Mucosa of descending colon (tissue), 3 donors: ENCODE results near the gene ETS1. TPM values are rescaled to one million over a fixed set of nuclear protein-coding genes. Genes with fewer than 3 reads are reported as not detected.
A peak's percentile ranks its signal among the peaks of the same experiment; 100 is the strongest.

Experiments
- ATAC-seq: fragments of 200-7000 bp; cut with Tn5 transposase; one replicate; pipeline ENCODE4 v1.9.1; 2020; ENCODE audit warnings: mild to moderate bottlenecking, moderate library complexity
- DNase-seq, 3 donors: peaks; one replicate each; pipeline ENCODE4 v3.0.0-alpha.2; 2020
- H3K36me3 ChIP-seq: fragments of 200-600 bp; one replicate; pipeline ENCODE4 v1.8.0; 2021; ENCODE audit warnings: low read depth, mild to moderate bottlenecking
- H3K4me1 ChIP-seq: fragments of 200-600 bp; one replicate; pipeline ENCODE4 v1.8.0; 2021; ENCODE audit warnings: low read depth, mild to moderate bottlenecking
- H3K4me3 ChIP-seq: fragments of 200-600 bp; one replicate; pipeline ENCODE4 v1.8.0; 2021; ENCODE audit warnings: mild to moderate bottlenecking
- H3K9me3 ChIP-seq: fragments of 200-600 bp; one replicate; pipeline ENCODE4 v1.8.0; 2021; ENCODE audit warnings: mild to moderate bottlenecking
- intact Hi-C, 2 donors: fragments of 100-400 bp; cut with DNase I in 1 of 2; cut with micrococcal nuclease in 1 of 2; formaldehyde crosslinking; loops; one replicate each; pipeline versions ENCODE4 v1.11.0 to v1.11.1; 2022; cut with DNase I, micrococcal nuclease
- total RNA-seq, 3 donors: library from RNA; stranded (reverse); fragmentation: NEBNext Ultra II Directional in 2 of 3; extraction: Animal tissue kit (Norgen Biotek cat#: 25700) in 2 of 3; gene quantifications; one replicate each; pipeline versions ENCODE4 v1.2.1 to v1.2.4, GENCODE V29; 2021 to 2023
- TF ChIP-seq, protein P1 (sequence below): fragments of 200-600 bp; IDR thresholded peaks from one replicate; pipeline ENCODE4 v1.8.0; 2022; ENCODE audit warnings: antibody characterized with exemption, mild to moderate bottlenecking
- donor health status: DM: no; HTN: no; CAD: no; lungs with moderate emphysema.
- donor health status: DM: no; HTN: no; CAD: no.
- donor health status: DM: no; HTN: yes; CAD: no.

ETS1 gene
- total RNA-seq, 3 donors from 2014 or later, result 36.5 to 41.2 (median 38.6) TPM

DNA sequence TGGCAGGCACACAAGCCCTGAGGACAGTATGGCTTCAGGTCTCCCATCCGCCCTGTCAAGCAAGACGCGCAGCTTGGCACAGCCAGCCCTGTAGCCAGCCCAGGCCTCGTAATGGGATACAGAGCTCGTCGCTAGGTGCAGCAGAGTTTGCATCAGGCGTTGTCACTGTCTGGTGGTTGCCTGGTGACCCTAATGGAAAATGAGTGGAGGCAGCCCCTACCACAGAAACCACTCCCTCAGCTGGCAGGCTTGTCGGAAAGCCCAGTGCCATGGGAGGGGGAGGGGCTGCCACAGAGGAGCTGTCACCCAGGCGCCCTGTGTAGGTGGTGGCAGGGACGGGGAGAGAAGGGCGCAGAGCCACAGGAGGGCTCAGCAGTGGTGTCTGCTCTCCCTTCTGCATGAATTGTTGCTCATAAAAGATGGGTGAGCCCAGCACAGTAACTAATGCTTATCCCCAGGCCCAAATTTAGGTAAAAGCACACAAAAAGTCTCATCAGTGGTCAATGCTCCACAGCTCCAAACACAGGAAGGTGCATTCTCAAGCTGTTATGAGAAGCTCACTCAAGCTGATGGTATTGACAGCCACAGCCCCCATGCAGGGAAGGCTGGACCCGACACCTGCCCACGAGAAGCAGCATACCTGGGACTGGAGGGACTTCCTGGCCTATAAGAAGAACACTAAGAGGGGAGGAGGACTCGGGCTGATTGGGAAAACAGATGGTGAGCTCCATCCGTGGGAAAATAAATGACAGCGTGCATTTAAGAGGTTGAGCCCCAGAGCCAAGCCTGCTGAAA lies 164.6 kb downstream of the ETS1 start:
- Histone ChIP-seq H3K9me3 (no peaks in the 10 kb centered on the region), H3K4me3 (no peak overlapping the region), H3K4me1 (peaks cover 19% of the 10 kb centered on the region), H3K36me3 (no peaks in the 10 kb centered on the region)
- ATAC-seq, result peak; percentile 1
- peak; percentile 32 to 69 (median 48) for DNase-seq
- intact Hi-C loops, result no loop called here
- TF ChIP-seq, protein P1, sequence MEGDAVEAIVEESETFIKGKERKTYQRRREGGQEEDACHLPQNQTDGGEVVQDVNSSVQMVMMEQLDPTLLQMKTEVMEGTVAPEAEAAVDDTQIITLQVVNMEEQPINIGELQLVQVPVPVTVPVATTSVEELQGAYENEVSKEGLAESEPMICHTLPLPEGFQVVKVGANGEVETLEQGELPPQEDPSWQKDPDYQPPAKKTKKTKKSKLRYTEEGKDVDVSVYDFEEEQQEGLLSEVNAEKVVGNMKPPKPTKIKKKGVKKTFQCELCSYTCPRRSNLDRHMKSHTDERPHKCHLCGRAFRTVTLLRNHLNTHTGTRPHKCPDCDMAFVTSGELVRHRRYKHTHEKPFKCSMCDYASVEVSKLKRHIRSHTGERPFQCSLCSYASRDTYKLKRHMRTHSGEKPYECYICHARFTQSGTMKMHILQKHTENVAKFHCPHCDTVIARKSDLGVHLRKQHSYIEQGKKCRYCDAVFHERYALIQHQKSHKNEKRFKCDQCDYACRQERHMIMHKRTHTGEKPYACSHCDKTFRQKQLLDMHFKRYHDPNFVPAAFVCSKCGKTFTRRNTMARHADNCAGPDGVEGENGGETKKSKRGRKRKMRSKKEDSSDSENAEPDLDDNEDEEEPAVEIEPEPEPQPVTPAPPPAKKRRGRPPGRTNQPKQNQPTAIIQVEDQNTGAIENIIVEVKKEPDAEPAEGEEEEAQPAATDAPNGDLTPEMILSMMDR, result no peak

- H3K9me3 ChIP-seq, result no peaks in the 10 kb centered on the region
- H3K4me3 ChIP-seq, result no peak overlapping the region
- no peak for DNase-seq
- no peak for ATAC-seq
- H3K4me1 ChIP-seq, result peaks cover 19% of the 10 kb centered on the region
- intact Hi-C loops, result no loop called here
- H3K36me3 ChIP-seq, result no peaks in the 10 kb centered on the region
- TF ChIP-seq, protein P1, result no peak
Measured at GRCh38 chr11:128421577-128422330, 165.6 kb downstream of the ETS1 start.

GRCh38 chr11:128420951-128421350 lies 166.4 kb downstream of the ETS1 start:
- TF ChIP-seq, protein P1, result no peak
- H3K36me3 ChIP-seq, result no peaks in the 10 kb centered on the region
- DNase-seq, result peak in 1 of 3 donors; percentile 32
- H3K4me3 ChIP-seq, result no peak overlapping the region
- peaks cover 18% of the 10 kb centered on the region for H3K4me1 ChIP-seq
- no peaks in the 10 kb centered on the region for H3K9me3 ChIP-seq
- no peak for ATAC-seq
- intact Hi-C loops, result no loop called here

DNA sequence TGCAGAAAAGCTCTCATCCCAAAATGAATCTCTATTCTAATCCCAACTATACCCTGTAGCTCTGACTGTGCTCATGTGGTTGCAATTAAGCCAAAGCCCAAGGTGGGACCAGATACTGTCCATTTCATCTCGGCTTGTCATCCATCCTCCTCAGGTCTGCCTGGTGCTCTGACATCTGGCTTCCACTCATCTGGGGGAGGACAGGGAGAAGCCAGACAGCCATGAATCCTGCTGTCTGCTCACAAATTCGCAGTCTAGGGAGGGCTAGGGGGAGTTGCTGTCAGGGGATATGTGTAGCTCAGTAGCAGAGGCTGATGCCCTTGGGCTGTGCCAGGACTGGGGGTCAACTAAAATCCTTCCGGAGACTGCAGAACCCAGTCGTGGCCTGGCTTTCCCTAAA lies 167.1 kb downstream of the ETS1 start:
- no peak overlapping the region for H3K4me3 ChIP-seq
- no peaks in the 10 kb centered on the region for H3K36me3 ChIP-seq
- no peaks in the 10 kb centered on the region for H3K9me3 ChIP-seq
- TF ChIP-seq, protein P1, result no peak
- peaks cover 11% of the 10 kb centered on the region for H3K4me1 ChIP-seq
- no peak for DNase-seq
- intact Hi-C loops, result no loop called here
- ATAC-seq, result no peak

GRCh38 chr11:128419012-128419767 lies 168.2 kb downstream of the ETS1 start:
- TF ChIP-seq, protein P1, result no peak
- DNase-seq, result peak in 2 of 3 donors; percentile 35 to 37
- H3K9me3 ChIP-seq, result no peaks in the 10 kb centered on the region
- peak; percentile 75 for ATAC-seq
- intact Hi-C loops, result no loop called here
- no peak overlapping the region for H3K4me3 ChIP-seq
- no peaks in the 10 kb centered on the region for H3K36me3 ChIP-seq
- H3K4me1 ChIP-seq, result peaks cover 5% of the 10 kb centered on the region
